ENCODE measurements around the gene SMARCA4. TPM values are rescaled to one million over a fixed set of nuclear protein-coding genes. Genes with fewer than 3 reads are reported as not detected.

SMARCA4 gene
- total and polyA plus RNA-seq, 2 experiments from 2014 or later, result 177 to 336 TPM

- no peak for DNase-seq (ENCODE audit: low spot score)
- H3K27ac Mint-ChIP-seq, result no peak overlapping the region
These were observed 38.2 kb upstream of the SMARCA4 start for GRCh38 chr19:10922638-10923014.

GRCh38 chr19:10923260-10924112 lies 37.3 kb upstream of the SMARCA4 start:
- peaks cover 26% of the 10 kb centered on the region for H3K27me3 Mint-ChIP-seq (ENCODE audit: insufficient read depth, low read depth, poor library complexity)
- Histone ChIP-seq H3K27me3 (ENCODE audit: insufficient read depth) (no peaks in the 10 kb centered on the region), H4K20me1 (replicated peaks; ENCODE audit: insufficient read depth) (no peaks in the 10 kb centered on the region), H3K79me2 (replicated peaks; ENCODE audit: insufficient read depth) (peaks cover 8% of the 10 kb centered on the region; the same call in 1 of the 2 replicates), H2AFZ (no peak overlapping the region), H3K4me1 (ENCODE audit: insufficient read depth) (no peaks in the 10 kb centered on the region), H3K9me2 (ENCODE audit: insufficient read depth) (no peaks in the 10 kb centered on the region), H3F3A (replicated peaks; ENCODE audit: low read depth) (0 out of 2 replicates have a peak, but pooled peaks cover 12% of the 10 kb centered on the region), H3K27ac (ENCODE audit: low read depth) (no peak overlapping the region), H3K36me3 (ENCODE audit: insufficient read depth) (no peaks in the 10 kb centered on the region), H3K4me2 (no peak overlapping the region), H3K4me3 (no peak overlapping the region)
- peaks cover 45% of the 10 kb centered on the region for H3K36me3 Mint-ChIP-seq (ENCODE audit: low read depth)
- no peak overlapping the region for H3K4me3 Mint-ChIP-seq
- no peak for DNase-seq (ENCODE audit: low spot score)
- H3K27ac Mint-ChIP-seq, result no peak overlapping the region
- no peak for ATAC-seq
- H3K4me1 Mint-ChIP-seq, result peaks cover 7% of the 10 kb centered on the region
- H3K9me3 Mint-ChIP-seq, result no peaks in the 10 kb centered on the region
- TF ChIP-seq ETS1 (IDR thresholded peaks at IDR 0.05), result no peak

More at GRCh38 chr19:10922638-10923014, 38.2 kb upstream of the SMARCA4 start:
- Mint-ChIP-seq H3K27me3 (ENCODE audit: insufficient read depth, low read depth, poor library complexity) (peaks cover 28% of the 10 kb centered on the region), H3K4me1 (peaks cover 4% of the 10 kb centered on the region), H3K9me3 (no peaks in the 10 kb centered on the region), H3K36me3 (ENCODE audit: low read depth) (peaks cover 52% of the 10 kb centered on the region), H3K4me3 (no peak overlapping the region)
- Histone ChIP-seq H3F3A (replicated peaks; ENCODE audit: low read depth) (0 out of 2 replicates have a peak, but pooled peaks cover 10% of the 10 kb centered on the region), H3K36me3 (ENCODE audit: insufficient read depth) (no peaks in the 10 kb centered on the region), H3K4me1 (ENCODE audit: insufficient read depth) (no peaks in the 10 kb centered on the region), H2AFZ (no peak overlapping the region), H3K4me3 (no peak overlapping the region), H3K9me2 (ENCODE audit: insufficient read depth) (no peaks in the 10 kb centered on the region), H3K4me2 (no peak overlapping the region), H4K20me1 (replicated peaks; ENCODE audit: insufficient read depth) (no peaks in the 10 kb centered on the region), H3K79me2 (replicated peaks; ENCODE audit: insufficient read depth) (peaks cover 4% of the 10 kb centered on the region; the same call in 1 of the 2 replicates), H3K27ac (ENCODE audit: low read depth) (0 out of 2 replicates have a peak overlapping the region, but pooled peaks have one; percentile 50), H3K27me3 (ENCODE audit: insufficient read depth) (no peaks in the 10 kb centered on the region)
- no peak for TF ChIP-seq CREB1 (CRISPR knock-in tag; IDR thresholded peaks at IDR 0.05; ENCODE audit: low read depth)
- TF ChIP-seq STAT1 (IDR thresholded peaks at IDR 0.05; ENCODE audit: unreplicated experiment), result no peak
- TF ChIP-seq POLR2AphosphoS5 (IDR thresholded peaks at IDR 0.05; ENCODE audit: low read depth), result 0 out of 2 replicates have a peak, but pooled peaks have one; percentile 12
- TF ChIP-seq EZH2 (IDR thresholded peaks at IDR 0.05; ENCODE audit: low read depth, unreplicated experiment), result no peak
- no peak for TF ChIP-seq NANOG (IDR thresholded peaks at IDR 0.05; ENCODE audit: borderline replicate concordance)
- no peak for TF ChIP-seq CTCF (conservative IDR thresholded peaks at IDR 0.05; ENCODE audit: low read depth in 2 of 2)
- TF ChIP-seq ETS1 (IDR thresholded peaks at IDR 0.05), result no peak
- no peak for ATAC-seq

Data from GM23338 (cell line).